DMS153 treated with DMSO at 0.1 percent for 48 hours (cell line): ENCODE results near the gene CDH8.

ENCODE experiments used
- DNase-seq: peaks from one replicate; lab custom pipeline; 2025; ENCODE audit not compliant: unreplicated experiment; lab: John Stamatoyannopoulos, UW

Gene CDH8

GRCh38 chr16:62033065-62033464 is 3.2 kb downstream of the CDH8 start:
- DNase-seq: no peak

GRCh38 chr16:62029947-62030346 is 6.3 kb downstream of the CDH8 start:
- no peak for DNase-seq

- DNase-seq: no peak
These were observed 13.6 kb downstream of the CDH8 start for GRCh38 chr16:62022688-62023087.

GRCh38 chr16:62021161-62021581 is 15.1 kb downstream of the CDH8 start:
- DNase-seq: no peak

GRCh38 chr16:62020681-62021080 is 15.6 kb downstream of the CDH8 start:
- DNase-seq: no peak

DNA sequence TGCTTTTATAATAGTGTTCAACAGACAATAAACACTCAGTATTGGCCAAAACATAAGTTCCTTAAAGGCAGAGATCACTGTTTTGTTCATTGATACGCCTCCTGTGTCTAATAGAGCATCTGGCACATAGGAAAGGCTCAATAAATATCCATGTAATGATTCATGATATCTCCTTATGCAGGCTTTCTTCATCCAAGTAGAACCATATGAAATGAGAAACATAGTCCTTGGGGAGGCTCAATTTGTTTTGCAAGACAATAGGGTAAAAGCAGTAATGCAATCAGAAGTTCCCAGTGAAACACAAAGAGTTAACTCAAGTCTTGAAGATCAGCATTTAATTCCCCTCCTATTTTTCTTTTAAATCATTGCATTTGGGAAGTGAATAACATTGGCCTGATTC is 16.4 kb downstream of the CDH8 start:
- DNase-seq: no peak

GRCh38 chr16:62018301-62019060 is 17.8 kb downstream of the CDH8 start:
- DNase-seq: no peak

- no peak for DNase-seq
These were observed 21.8 kb downstream of the CDH8 start for GRCh38 chr16:62014319-62014923.

- no peak for DNase-seq
These were observed 26.1 kb downstream of the CDH8 start for GRCh38 chr16:62010186-62010585.

GRCh38 chr16:61998460-61998859 is 37.8 kb downstream of the CDH8 start:
- DNase-seq: no peak

- no peak for DNase-seq
These were observed 43.1 kb downstream of the CDH8 start for GRCh38 chr16:61993108-61993507.

- no peak for DNase-seq
These were observed 48.7 kb downstream of the CDH8 start for GRCh38 chr16:61987474-61988012.

- no peak for DNase-seq
These were observed 67.2 kb downstream of the CDH8 start for GRCh38 chr16:61969077-61969382.

GRCh38 chr16:61968242-61969076 is 67.8 kb downstream of the CDH8 start:
- DNase-seq: no peak

GRCh38 chr16:61957075-61957855 is 79.0 kb downstream of the CDH8 start:
- no peak for DNase-seq

- DNase-seq: no peak
These were observed 83.4 kb downstream of the CDH8 start for GRCh38 chr16:61952841-61953240.

GRCh38 chr16:61948414-61948813 is 87.8 kb downstream of the CDH8 start:
- DNase-seq: no peak

DNA sequence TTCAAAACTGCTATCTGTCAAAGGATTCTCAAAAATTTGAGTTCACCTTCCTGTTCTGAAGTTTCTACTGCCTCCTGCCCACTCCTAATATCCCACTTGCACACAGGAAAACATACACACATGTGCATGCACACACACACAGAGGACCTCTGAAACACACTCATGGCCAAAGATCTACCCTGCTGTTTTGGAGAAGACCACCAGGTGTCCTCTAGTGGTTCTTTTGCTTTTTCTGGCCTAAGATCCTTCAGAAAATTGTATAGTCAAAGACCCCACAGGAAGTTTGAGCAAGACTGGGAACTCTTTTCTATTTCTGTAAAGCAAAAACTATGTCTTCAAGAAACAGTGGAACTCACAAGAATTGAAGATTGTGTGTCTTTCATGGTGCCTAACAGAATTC is 90.2 kb downstream of the CDH8 start:
- no peak for DNase-seq

- no peak for DNase-seq
These were observed 90.7 kb downstream of the CDH8 start for GRCh38 chr16:61945511-61945910.

DNA sequence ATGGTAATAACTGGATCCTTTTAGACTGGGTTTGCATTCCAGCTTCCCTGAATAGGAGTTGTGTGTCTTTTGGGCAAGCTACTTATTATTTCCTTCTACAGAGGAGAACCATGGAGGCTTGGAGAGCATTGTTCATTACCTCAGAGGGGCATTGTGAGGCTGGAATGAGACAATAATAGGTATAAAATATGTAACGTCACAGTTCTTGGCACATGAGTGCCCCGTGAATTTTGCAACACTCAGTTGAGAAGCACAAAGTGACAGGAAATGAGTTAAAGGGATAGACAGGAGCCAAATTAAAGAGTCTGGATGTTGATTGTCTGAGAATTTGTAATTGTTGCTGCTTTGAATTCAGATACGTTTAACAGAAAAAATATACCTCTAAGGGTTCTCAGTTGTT is 92.2 kb downstream of the CDH8 start:
- no peak for DNase-seq

GRCh38 chr16:61940611-61941010 is 95.6 kb downstream of the CDH8 start:
- DNase-seq: no peak
